Subcutaneous adipose tissue (tissue), 4 donors: ENCODE data around the gene PKN2. TPM values are rescaled to one million over a fixed set of nuclear protein-coding genes. Genes with fewer than 3 reads are reported as not detected.

Experiments
- total RNA-seq, 4 donors: library from RNA; depleted of rRNA; stranded (reverse); fragments of >200 nt; gene quantifications; one replicate each; pipeline ENCODE4 v1.1.0, GENCODE V29; 2016
- TF ChIP-seq, protein P1 (sequence below): fragments of 450-650 bp; IDR thresholded peaks from one replicate; pipeline ENCODE4 v1.5.1; 2016; ENCODE audit warnings: low read depth, mild to moderate bottlenecking, control low read depth, antibody characterized with exemption, moderate library complexity

Gene PKN2
- total RNA-seq, 4 donors from 2014 or later, result 47.3 to 89.2 (median 58.2) TPM

DNA sequence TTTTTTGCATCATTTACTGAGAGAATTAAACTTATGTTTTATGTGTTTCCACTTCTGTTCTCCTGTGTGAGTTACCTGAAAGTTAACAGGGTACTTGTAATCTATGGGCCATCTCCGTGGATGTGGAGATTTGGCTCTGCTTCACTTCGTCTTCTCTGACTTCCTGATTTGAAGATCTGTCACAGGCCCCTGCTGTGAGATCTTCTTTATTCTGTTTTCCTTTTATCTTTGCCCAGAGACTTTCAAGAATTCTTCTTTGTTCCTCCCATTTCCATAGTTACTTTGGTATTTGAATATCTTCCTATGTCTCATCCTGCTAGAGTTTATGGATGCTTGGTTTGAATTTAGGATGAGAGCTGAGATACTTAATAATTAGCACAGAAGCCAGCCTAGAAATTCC, 35.4 kb upstream of the PKN2 start:
- TF ChIP-seq, protein P1, sequence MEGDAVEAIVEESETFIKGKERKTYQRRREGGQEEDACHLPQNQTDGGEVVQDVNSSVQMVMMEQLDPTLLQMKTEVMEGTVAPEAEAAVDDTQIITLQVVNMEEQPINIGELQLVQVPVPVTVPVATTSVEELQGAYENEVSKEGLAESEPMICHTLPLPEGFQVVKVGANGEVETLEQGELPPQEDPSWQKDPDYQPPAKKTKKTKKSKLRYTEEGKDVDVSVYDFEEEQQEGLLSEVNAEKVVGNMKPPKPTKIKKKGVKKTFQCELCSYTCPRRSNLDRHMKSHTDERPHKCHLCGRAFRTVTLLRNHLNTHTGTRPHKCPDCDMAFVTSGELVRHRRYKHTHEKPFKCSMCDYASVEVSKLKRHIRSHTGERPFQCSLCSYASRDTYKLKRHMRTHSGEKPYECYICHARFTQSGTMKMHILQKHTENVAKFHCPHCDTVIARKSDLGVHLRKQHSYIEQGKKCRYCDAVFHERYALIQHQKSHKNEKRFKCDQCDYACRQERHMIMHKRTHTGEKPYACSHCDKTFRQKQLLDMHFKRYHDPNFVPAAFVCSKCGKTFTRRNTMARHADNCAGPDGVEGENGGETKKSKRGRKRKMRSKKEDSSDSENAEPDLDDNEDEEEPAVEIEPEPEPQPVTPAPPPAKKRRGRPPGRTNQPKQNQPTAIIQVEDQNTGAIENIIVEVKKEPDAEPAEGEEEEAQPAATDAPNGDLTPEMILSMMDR, result no peak

DNA sequence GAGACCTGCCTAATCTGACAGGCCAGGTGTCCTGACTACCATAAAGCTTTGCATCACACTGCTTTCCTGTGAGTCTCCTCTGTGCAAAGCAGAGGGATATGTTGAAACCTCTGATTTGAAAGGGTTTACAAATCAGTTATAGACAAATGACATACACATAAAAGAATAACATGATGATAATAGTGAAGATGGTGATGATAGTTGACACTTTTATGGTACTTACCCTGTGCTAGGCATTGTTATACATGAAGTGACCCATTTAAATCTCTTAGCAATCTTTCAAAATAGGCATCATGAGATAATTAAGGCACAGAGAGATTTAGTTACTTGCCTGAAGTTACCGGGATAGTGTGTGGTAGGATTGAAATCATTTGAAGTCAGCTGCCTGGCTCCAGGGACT, 34.1 kb upstream of the PKN2 start:
- TF ChIP-seq, protein P1, result no peak

DNA sequence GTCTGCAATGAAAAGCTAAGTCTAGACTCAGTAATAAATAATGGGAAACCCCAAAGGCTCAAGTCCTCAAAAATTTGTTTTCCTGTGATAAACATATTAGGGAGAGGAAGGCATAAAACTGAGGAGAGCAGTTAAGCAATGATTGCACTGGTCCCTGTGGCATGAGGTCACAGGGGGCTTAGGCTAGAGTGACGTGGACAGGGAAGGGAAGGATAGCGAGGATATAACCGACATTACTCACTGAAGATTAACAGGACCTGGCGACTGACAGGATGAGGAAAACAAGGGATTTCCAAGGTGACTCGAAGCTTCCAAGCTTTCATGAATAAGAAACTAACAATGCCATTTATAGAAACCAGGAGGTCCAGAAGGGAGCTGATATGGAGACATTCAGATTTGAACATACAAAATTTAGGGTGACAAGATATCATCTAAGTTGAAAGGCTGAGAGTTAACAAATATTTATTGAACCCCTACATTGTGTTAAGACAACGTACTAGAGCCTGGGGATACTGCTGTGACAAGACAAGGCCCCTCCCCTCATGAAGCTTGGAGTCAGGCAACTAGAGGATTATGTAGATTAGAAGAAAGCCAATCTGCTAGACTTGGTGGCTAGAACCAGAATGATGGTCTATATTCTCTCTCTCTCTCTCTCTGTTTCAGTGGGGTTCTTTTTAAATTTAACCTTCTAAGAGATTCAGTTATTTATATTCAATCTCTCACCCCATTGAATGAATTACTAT, 33.2 kb upstream of the PKN2 start:
- TF ChIP-seq, protein P1, result no peak

DNA sequence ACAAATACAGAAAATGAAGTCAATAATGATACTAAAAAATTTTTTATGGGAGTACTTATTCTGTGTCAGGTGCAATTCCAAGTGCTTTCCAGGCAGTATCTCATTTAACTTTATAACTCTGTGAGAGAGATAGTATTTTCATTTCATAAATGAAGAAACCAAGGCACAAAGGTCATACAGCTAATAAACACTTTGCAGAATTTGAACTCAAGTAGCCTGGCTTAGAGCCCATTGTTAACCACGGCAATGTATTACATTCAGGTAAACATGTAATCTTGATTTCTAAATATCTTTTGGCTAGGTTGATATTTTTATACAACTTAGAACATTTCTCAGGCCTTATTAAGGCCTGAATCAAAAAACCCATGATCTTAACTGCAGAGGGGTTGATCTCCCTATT, 28.9 kb upstream of the PKN2 start:
- TF ChIP-seq, protein P1, result no peak

DNA sequence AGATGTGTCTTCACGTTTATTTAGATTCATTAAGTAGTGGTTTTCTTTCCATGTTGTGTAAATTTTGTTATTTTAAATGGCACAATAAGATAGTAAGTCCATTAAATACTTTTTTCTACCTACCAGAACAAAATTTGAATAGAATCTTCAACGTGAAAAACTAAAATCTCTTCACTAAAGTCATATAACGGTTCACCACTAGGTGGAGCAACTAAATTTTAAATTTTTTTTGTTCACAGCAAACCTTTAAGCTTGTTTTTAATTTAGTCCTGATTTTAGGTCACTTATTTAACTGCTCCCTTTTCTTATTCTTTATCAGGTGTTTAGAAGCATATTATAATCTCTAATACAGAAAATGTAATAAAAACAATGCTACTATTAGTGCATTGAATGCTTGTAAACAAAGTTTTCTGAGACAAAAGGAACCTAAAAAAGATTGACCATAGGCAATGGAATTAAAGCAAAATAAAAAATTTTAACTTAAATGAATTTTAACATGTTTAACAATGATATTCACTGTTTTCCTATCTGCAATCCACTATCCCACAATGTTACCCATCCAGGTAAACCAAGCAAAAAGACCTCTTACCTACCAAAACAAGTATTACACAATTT, 28.3 kb upstream of the PKN2 start:
- TF ChIP-seq, protein P1, result no peak

DNA sequence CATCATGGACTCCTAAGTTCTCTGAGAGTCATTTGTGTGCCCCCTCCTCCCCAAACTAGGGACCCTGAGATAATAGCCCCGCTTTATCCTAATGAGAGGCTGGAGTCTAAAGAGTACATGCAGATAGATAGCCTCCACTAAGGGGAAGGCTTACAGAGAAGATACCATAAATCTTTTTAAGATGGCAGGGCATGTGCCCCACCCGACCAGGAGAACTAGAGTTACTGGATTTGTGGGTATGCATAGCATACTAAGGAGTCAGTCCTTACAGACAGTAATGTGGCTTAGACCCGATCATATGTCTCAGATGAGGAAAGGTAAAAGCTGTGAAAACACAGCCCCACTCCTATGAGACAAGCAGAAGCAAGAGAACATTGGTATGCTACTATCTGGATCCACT, 25.7 kb upstream of the PKN2 start:
- TF ChIP-seq, protein P1, result no peak

DNA sequence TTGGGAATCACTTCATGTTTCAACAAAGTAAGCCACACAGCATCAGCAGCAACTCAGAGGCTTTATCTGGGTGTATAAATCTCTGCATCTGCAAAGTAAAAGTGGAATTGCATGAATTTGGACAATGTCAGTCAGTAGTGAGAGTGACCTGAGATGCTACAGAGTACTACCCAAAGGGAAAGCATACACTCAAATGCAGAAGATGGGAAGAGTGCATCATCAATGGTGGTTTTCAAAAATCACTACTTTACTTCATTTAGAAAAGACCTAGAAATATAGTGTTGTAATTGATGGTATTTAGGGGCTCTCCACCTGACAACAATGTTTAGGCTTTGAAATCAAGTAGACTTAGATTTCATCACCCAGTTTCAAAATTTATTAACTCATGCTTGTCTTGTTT, 24.5 kb upstream of the PKN2 start:
- TF ChIP-seq, protein P1, result no peak
